Activated CD8-positive, alpha-beta memory T cell treated with anti-CD3 and anti-CD28 coated beads for 1 hour (primary cell): ENCODE results near the gene TMEM151B.
"Not testable (repeated sequence)": the region's sequence is repeated elsewhere in the genome, so short reads cannot be mapped to it uniquely, and the experiment has no call there.

Experiments used
- DNase-seq, 2 donors: peaks; one replicate each; pipeline ENCODE4 v3.0.0-alpha.2; 2020; ENCODE audit warnings: low read depth in 1 of 2; ENCODE audit errors: extremely low read depth in 1 of 2

The TMEM151B gene

DNA sequence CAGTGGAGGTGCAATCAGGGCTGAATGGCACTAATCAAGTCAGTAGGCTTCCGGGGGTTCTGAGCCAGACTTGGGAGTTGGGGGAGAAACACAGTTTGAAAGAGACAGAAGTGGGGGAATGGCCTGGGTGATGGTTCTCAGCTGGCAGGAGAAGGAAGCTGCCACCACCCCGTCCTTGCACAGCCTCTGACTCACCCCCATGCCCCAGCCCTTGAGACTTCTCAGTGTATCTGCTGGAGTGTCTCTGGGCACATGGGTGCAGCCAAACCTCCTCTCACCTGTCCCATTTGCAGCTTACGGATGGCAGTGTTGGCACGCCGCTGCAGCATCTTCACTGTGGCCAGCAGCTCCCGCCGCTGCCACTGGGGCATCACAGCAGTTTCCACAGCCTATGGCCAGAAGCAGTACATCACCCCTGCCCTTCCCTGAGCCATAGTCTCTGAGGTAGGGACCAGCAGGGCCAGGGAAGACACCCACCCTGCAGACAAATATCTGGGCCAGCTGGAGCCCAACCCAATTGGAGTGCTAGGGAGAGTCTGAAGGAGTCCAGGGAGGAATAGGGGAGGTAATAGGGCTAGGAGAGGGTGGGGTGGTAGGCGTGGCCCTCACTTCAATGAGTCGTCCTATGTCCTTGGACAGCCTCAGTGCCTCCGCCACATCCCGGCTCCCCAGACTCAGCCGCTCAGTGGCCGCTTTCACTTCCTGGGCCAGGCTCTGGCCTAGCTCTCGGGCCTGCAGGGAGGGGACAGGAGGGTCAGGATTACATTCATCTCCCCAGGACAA is 31.7 kb downstream of the TMEM151B start:
- no peak for DNase-seq

DNA sequence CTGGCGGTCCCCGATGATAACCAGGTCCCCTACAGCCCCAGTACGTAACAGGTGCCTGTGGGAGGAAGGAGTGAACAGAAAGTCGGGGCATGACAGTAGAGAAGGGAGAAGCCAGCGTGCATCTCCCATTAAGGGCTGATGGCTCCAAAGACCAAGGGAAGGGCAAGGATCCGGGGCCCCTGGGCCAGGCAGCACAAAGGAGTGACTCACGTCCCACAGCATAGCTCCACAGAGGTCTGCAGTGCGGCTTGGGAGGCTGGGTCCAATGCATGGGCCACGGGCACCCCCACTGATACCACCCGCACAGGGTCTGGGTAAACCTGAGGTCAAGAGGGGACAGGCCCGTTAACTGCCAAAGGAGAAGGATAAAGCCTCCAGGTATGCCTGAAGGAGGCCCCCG is 32.6 kb downstream of the TMEM151B start:
- no peak for DNase-seq

DNA sequence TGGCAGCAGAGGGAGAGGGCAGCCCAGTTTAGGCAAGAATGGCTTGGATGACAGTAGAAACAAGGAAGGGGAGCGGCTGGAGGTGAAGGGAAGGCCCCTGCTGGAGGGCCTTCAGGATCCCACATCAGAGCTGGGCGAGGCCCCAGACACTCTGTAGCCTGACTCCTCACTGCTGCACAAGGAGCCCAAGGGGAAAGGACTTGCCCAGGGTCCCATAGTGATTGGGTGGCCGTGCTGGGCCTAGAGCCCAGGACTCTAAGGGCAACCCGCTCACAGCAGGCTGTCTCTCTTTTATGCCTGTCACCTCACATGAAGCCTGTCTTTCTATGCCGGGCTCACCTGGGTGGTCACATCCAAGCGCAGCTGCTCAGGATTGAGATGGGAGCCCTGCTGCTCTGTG is 33.6 kb downstream of the TMEM151B start:
- DNase-seq: no peak

DNA sequence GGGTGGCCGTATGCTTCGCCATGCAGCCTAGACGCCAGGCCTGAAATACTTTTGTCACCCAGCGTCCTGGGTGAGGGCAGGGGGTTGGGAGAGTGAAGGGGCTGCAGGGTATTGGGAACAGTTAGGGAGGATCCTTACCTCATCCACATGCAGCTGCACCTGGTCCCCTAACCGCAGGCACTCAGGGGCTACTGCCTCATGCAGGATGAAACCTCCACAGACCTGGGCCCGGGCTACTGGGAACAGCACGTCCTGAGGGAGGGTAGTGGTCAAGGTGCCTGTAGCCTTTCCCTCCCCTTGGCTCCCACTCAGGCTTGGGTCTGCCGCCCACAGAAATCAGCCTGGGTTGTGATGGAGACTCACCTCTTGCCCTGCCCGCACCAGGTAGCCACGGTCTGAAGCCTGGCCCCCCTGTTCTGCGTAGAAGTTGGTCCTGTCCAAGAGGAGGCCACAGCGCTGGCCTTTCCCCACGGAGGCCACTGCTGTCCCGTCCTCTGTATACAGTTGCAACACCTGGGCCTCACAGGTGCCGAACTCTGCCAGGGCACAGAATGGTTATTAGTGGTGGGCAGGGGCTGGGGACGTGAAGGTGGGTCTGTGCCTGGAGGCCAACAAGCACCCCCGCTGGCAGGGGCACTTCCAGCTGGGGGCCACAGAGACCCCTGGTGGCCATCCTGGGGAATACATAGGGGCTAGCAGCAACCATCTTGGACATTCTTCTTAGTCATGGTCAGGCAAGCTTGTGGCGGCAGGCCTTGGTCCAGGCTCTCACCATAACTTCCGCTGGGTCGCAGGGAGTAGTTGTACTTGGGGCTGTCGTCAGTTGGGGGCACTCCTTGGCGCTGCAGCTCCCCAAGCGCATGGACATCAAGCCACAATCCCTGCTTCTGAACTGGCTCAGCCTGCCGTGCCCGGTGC is 34.3 kb downstream of the TMEM151B start:
- DNase-seq: peak; percentile 3 to 13

DNA sequence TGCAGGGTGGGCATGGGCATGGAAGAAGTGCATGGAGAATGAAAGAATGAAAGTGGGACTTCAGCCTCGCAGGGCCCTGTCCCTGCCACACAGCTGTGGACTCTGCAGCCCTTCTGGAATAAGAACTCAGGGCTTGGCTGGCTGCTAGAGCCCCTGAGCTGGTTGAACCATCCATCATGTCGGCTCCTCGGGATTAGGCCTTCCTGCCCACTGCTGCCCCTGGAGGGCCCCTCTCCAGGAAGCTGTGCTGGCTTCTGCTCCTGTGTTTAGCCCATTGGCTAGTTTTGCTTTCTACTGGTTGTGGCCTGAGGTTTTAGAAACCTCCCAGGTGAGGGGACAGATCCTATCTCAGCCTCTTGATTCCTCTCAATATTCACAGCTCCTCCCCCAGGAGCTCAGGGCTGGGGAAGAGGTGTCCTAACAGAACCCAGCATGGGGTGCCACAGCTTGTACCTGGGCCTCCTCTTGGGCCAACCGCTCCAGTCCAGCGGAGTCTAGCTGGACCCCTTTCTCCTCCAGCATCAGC is 35.0 kb downstream of the TMEM151B start:
- no peak for DNase-seq

DNA sequence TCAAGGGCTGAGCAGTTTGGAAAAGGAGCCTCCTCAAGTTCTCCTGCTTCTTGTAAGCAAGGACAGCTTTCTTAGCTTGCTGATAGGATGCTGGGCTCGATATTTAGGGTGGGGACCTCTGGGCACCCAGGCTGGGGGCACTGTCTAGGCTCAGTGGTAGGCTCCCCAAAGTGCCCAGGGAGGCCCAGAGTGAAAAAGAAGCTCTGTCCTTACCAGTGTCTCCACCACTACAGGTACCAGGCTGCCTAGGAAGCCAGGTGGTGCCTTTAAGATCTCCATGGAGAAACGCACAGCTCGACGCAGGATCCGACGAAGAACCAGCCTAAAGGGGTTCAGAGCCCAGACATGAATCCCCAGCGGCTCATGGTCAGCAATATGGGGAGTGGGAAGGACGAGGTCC is 36.5 kb downstream of the TMEM151B start:
- DNase-seq: no peak

DNA sequence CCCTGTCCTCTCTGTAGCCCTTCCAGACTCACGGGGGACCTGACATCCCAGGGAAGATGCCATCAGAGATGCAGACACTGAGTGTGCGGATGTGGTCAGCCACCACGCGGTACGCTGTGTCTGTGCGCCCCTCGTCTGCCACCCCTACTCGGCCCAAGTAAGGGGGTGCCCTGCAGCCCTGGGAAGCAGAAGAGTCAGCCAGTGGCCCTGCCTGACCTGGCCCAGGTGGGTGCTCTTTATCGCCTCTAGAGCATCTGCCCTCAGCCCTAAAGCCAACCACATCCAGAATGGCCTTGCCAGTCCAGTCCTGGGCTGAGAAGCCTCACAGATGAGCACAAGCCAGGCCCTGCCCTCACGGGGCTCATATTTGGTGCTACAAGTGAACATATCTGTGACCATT is 37.0 kb downstream of the TMEM151B start:
- no peak for DNase-seq

DNA sequence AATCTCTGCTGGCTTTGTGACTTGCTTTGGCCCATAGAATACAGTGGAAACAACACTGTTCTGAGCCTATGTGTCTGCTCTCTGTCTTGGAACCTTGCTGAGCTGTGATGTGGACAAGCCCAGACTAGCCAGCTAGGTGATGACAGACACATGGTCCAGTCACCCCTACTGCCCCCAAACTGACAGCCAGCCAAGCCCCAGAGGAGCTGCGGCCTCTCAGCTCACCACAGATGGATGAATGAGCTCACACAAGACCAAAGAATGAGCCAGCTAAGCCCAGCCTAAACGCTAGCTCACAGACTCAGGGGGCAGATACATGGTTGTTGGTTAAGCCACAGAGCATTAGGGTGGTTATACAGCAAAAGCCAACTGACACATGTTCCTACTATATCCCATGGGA is 38.8 kb downstream of the TMEM151B start:
- DNase-seq: no peak

DNA sequence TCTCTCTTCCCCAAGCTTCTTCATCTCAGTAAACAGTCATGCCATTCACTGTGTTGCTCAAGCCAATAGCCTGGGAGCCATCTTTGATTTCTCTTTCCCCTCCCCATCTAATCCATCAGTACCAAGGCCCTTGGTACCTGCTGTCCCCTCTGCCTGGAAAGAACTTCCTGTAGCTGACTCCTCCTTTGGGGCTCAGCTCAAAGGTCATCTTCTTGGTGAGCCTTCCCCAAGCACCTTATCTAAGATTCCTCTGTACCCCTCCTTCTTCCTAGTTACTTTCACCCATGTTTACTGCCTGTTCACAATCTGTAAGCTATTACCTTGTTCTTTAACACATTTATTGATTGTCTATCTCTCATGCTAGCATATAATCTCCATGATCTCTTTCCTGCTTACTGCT is 39.4 kb downstream of the TMEM151B start:
- no peak for DNase-seq

DNA sequence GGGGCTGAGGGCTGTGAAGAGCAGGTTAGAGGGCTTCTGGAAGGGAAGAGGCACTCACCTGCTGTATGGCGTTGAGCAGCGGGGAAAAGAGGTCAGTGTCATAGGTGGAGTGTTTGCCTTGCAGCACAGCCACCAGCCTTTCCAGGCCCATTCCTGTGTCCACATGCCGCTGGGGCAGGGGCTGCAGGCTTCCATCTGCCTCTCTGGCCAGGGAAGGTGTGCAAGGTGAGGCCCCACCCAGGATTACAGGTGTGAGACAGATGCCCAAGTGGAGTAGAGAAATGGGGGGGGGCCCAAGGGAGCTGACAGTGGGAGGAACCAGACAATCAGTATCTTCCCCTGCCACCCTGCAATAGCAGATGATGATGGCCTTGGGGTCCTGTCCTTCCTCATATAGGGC is 40.0 kb downstream of the TMEM151B start:
- no peak for DNase-seq

DNA sequence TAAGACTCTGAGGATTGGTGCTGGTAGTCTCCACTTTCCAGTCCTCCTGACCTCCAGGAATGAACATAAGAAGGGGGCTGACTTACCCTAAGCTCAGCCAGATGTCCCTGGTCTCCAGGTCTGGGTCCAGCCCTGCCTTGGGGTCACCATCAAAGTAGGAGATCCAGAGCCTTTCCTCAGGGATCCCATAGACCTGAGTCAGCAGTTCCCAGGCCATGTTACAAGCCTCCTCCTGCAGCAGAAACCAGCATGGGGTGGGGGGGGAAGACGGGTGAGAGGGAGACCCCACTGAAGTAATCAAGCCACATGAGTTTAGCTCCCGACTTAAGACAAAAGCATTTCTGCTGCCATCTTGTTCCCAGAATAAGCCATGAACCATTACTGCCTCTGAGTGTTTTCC is 41.1 kb downstream of the TMEM151B start:
- DNase-seq: no peak

DNA sequence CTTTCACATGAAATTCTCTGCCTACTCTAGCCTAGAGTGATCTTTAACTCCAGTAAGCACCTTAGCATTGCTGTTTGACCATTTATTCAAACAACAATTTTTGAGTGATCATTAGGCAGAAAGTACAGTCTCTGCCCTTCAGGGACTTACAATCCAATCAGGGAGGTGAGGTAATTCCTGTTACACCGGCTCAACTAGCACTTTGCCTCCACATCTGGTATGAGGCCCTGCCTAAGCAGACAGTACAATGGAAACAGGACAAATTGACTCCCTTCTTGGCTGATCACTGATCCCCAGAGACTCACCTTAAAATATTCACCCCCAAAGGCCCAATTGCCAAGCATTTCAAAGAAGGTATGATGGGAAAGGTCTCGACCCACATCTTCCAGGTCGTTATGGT is 41.5 kb downstream of the TMEM151B start:
- no peak for DNase-seq

DNA sequence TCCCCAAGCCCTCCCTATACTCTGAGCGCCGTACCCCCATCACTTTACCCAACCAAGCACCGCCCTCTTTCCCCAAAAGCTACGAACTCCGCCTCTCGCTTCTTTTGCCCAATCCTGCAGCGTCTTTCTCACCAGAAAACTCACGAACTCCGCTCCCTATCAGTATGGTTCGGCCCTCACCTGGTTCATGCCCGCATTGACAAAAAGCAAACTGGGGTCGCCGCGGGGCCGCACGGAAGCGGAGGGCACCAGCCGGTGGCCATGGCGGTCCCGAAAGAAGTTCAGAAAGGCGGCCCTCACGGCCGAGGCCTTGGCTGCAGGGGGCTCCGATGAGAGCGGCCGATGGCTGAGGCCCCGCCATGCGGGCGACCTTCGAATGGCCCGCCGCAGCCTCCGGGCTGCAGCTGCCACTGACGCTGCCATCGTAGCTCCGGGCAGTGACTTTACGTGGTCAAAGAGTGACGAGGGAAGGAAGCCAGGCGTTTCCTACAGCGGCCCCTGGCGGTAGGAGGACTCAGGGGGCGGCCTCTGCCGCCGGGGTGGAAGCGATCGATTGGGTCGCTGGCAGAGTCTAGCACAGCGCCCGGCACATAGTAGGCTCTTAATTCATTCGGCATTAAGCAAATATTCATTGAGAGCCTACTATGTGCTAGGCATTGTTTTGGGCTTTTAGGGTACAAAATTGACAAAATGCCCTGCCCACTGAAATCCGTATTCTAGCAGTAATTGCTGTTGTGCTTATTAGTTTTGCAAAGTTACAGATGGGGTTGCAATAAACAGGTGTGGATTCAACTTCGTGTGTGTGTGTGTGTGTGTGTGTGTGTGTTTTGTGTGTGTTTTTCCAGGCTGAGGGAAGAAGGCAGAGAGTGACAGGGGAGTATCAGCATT is 42.9 kb downstream of the TMEM151B start, which contains the start of gene AARS2:
Gene AARS2, minus strand, starts transcription at position 447 of the 888 bp plus-strand sequence. Its CDS starts 24 bp downstream, at position 423.
- peak; percentile 79 to 91 for DNase-seq

DNA sequence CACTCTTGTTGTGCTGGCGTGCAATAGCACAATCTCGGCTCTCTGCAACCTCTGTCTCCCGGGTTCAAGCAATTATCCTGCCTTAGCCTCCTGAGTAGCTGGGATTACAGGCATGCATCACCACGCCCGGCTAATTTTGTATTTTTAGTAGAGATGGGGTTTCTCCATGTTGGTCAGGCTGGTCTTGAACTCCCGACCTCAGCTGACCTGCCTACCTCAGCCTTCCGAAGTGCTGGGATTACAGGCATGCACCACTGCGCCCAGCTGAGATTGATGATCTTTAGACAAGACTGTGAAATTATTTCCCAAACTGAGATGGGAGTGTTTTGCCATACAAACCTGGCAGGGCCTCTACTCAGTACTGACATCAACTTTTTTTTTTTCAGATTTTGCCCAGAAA is 44.4 kb downstream of the TMEM151B start:
- not testable (repeated sequence) for DNase-seq

DNA sequence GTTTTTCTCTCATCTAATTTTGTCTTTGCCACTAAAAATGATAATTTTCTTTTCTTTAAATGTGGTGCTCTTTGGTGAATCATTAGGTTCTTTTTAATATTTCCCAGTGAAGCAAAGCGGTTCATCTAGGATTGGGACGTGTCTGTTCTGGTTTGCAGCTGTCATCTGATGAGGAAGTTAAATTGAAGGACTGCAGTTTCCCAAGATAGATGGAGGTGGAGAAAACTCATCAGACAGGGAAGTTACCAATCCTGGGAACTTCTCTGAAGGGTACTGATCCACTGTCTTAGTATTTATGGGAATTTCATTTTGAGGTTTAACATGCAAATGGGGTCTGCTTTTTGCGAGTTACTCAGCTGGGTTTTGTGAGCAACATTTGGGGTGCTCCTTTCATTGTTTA is 45.3 kb downstream of the TMEM151B start:
- DNase-seq: no peak

DNA sequence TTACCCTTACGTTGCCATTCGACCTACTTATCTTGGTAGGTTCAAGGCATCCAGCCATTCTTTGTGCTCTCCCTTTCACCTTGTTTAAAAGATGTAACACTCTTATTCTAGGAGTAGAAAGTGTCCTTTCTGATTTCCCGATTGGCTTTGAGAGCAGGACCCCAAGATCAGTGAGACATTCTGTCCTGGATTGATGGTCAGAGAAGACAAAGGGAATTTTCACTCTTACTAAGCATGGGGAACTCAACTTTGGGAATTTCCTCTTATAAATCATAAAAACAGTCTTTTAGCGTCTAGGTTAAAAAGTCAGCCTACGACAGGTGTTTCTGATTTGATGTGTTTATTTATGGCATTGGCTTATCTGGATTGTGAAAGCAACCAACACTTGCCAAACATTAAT is 45.7 kb downstream of the TMEM151B start:
- no peak for DNase-seq

DNA sequence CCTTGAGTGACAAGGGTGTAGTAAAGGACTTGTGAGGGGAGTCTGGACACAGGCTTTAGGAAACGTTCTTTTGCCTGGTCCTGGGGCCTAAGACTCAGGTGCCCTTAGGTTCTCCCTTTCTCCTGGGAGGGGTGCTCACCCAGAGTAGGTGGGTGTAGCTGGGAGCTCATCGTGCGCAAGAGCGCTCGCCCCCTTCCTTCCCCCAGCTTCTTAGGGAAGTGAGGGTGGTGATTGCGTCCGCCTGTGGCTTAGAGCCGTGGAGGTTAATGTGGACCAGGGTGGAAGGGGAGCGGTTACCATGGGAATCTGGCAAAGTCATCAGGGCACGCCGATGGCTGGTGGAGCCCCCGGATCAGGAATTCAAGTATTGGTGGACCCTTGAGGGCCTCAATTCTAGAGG is 46.2 kb downstream of the TMEM151B start:
- no peak for DNase-seq

DNA sequence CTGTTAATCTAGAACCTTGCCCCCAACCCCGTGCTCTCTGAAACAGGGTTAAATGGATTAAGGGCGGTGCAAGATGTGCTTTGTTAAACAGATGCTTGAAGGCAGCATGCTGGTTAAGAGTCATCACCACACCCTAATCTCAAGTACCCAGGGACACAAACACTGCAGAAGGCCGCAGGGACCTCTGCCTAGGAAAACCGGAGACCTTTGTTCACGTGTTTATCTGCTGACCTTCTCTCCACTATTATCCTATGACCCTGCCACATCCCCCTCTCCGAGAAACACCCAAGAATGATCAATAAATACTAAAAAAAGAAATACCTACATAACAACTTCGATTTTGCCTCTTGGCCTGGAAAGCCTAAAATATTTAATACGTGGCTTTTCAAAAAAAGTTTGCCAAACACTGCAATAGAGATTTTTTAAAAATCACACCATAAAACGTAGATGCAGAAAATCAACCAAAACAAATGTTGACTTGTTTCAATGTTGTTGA is 46.9 kb downstream of the TMEM151B start:
- DNase-seq: not testable (repeated sequence)

DNA sequence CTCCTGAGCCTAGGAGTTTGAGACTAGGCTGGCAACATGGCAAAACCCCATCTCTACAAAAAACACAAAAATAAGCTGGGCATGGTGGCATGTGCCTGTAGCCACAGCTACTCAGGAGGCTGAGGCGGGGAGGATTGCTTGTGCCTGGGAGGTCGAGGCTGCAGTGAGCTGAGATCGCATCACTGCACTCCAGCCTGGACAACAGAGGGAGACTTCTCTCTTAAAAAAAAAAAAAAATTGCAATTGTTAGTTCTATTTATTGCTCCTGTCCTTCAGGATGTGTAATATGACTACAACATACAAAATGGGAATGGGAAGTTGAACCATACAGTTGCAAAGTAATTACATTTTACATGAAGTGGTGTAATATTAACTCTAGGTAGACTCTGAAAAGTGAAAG is 51.0 kb downstream of the TMEM151B start:
- no peak for DNase-seq

DNA sequence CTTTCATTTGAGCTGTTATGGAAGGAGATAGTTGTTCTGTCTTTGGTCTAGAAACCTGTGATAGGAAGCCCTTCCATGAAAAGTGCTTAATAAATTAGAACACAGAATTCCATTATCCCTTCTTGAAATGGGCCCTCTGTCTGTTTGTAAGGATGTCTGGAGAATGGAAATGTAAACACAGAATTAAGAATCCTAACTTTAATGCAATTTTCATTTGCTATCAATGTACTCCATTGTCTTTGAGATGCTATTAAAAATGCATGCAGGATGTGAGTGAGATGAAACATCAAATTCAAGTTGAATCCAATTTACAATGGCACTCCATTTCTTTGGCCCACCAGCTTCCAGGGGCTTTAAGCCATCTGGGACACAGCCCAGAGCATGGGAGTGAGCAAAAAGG is 56.8 kb downstream of the TMEM151B start:
- DNase-seq: no peak

DNA sequence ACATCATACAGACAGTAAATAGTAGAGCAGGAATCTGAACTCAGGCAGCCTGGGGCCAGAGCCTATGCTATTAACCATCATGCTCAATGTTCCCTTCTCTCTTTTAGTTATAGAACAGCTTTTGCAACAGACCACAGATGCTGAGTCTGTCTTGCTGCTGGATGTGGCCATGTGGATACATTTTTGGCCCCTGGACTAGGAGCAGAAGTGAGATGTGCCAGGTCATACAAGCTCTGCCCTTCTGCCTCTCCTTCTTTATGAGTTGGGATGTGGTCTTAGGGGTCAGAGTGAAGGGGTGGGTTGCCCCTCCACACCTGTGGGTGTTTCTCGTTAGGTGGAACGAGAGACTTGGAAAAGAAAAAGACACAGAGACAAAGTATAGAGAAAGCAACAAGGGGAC is 57.5 kb downstream of the TMEM151B start:
- DNase-seq: no peak
